Measurements from ENCODE around the gene ZNF543.
A peak's percentile ranks its signal among the peaks of the same experiment; 100 is the strongest.
"Not testable (repeated sequence)": the region's sequence is repeated elsewhere in the genome, so short reads cannot be mapped to it uniquely, and the experiment has no call there.

ZNF543 gene

GRCh38 chr19:57321751-57322150 is 1.5 kb downstream of the ZNF543 start:
- DNase-seq: no peak

DNA sequence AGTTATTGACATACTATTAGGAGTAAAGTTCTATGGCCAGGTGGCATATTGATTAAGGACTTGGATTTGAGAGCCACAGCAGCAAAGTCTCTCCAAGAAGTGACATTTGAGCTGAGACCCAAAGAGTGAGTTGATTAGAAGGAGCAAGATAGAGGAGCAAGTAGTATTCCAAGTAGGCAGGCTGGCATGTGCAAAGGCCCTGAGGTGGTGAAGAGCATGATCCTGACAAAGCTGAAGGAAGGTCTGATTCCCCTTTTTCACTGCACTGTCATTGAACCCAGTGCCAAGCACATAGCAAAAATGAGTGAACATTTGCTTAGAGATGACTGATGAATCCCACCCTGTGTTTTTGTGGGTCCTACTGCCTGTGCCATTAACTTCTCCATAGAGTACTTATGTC is 4.7 kb downstream of the ZNF543 start:
- DNase-seq: no peak

GRCh38 chr19:57327993-57328392 is 7.7 kb downstream of the ZNF543 start:
- DNase-seq: no peak

- no peak for DNase-seq
Observed at GRCh38 chr19:57334191-57334590, 13.9 kb downstream of the ZNF543 start.

GRCh38 chr19:57338877-57339276 is 18.6 kb downstream of the ZNF543 start:
- peak; percentile 81 for DNase-seq

DNA sequence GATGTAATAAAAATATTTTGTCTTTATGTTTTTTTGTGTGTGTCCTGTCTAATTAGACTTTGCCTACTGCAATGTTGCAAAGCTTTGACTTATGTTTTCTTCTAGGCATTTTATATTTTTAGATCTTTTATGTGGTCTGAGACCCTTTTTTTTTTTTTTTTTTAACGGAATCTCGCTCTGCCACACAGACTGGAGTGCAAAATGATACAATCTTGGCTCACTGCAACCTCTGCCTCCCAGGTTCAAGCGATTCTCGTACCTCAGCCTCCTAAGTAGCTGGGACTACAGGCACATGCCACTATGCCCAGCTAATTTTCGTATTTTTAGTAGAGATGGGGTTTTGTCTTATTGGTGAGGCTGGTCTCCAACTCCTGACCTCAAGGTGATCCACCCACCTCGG is 22.3 kb downstream of the ZNF543 start:
- DNase-seq: no peak

- DNase-seq: no peak
Observed at GRCh38 chr19:57348136-57348535, 27.9 kb downstream of the ZNF543 start.

DNA sequence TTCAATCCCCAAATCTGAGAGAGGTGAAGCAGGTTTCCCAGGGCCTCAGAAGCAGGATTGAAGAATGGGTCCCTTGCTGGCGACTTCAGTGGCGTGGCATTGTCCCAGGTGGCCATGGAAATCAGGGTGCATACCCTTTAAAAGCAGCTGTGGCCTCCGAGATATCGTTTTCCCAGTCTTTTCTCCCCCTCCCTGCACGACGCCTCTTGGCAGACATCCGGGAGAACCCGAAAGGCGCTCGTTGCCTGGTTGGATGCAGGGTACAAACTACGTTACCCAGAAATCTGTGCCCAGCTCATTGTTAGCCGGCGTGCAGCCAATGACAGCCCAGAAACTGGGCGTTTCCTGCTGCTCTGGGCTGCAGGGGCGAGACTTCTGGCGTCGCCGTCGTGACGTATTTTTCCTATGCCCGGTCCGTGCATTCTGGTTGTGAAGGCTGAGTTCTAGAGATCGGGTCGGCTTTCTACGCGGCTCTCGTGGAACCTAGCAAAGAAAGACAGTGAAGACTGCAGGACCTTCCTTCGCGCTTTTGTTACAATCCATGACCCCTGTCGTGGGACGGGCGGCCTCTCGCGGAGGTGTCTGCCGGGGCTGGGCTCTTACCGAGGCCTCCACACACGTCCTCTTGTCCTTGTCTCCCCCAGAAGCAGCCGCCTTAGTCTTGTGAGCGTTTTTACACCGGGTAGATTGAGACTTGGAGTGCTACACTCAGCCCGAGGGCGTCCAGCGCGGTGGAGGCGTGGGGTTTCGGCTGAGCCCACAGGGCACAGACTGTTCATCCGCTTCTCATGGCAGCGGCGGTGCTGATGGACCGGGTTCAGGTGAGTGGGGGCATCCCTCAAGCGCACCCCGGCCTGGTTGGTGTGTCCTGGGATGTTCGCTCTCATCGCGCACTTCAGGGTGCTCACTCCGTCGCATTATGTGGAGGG is 30.9 kb downstream of the ZNF543 start, which contains the start of gene ZNF304:
ZNF304 (plus strand) TSS at position 395 of the 929 bp plus-strand sequence; CDS start at position 789, 394 bp downstream.
- peak; percentile 96 for DNase-seq

GRCh38 chr19:57351867-57352266 is 31.6 kb downstream of the ZNF543 start:
- DNase-seq: peak; percentile 41

DNA sequence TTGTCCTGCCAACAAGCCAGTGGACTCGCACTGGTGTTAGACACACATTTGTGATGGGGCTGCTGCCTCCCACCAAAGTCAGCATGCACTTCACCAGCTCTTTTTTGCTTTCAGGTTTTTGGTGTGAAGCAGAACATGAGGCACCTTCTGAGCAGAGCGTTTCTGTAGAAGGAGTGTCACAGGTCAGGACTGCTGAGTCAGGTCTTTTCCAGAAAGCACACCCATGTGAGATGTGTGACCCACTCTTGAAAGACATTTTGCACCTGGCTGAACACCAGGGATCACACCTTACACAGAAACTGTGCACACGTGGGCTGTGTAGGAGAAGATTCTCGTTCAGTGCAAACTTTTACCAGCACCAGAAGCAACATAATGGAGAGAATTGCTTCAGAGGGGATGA is 35.6 kb downstream of the ZNF543 start:
- DNase-seq: no peak

DNA sequence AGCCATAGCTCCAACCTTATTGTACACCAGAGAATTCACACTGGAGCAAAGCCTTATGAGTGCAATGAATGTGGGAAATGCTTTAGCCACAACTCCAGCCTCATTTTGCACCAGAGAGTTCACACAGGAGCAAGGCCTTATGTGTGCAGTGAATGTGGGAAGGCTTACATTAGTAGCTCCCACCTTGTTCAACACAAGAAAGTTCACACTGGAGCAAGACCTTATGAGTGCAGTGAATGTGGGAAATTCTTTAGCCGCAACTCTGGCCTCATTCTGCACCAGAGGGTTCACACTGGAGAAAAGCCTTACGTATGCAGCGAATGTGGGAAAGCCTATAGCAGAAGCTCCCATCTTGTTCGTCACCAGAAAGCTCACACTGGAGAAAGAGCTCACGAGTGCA is 37.1 kb downstream of the ZNF543 start:
- no peak for DNase-seq

- no peak for DNase-seq
Observed at GRCh38 chr19:57359300-57359699, 39.0 kb downstream of the ZNF543 start.

GRCh38 chr19:57362419-57362818 is 42.1 kb downstream of the ZNF543 start:
- DNase-seq: no peak

- DNase-seq: peak; percentile 100
Observed at GRCh38 chr19:57362997-57363687, 42.9 kb downstream of the ZNF543 start, which contains the start of the genes TRAPPC2B and ZNF547. TRAPPC2B (plus strand) TSS chr19:57363551; CDS start chr19:57364834, 1,283 bp downstream. ZNF547 (plus strand) TSS chr19:57363551; CDS start chr19:57368556, 5,005 bp downstream.

- DNase-seq: peak; percentile 37
Observed at GRCh38 chr19:57363688-57364181, 43.5 kb downstream of the ZNF543 start.

GRCh38 chr19:57366776-57367175 is 46.5 kb downstream of the ZNF543 start:
- no peak for DNase-seq

DNA sequence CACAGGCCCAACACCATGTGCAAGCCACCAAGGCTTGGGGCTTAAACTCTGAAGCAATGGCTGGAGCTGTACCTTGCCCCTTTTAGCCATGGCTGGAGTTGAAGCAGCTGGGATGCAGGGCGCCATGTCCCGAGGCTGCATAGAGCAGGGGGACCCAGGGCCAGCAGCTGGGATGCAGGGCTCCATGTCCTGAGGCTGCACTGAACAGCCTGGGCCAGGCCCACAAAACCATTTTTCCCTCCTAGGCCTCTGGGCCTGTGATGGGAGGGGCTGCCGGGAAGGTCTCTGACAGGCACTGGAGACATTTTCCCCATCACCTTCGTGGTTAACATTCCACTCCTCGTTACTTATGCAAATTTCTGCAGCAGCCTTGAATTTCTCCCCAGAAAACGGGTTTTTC is 53.9 kb downstream of the ZNF543 start:
- DNase-seq: no peak

- not testable (repeated sequence) for DNase-seq
Observed at GRCh38 chr19:57374647-57375046, 54.4 kb downstream of the ZNF543 start.

DNA sequence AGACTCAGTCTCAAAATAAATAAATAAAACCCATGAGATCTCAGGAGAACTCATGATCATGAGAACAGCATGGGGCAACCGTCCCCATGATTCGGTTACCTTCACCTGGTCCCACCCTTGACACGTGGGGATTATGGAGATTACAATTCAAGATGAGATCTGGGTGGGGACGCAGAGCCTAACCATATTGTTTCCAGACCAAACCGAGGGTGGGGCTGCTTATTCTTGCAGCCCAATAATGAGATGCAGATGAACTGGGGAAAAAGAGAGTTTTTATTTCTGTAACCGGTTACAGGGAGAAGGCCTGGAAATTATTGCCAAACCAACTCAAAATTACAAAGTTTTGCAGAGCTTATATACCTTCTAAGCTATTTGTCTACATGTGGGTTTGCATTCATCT is 55.9 kb downstream of the ZNF543 start:
- no peak for DNase-seq

GRCh38 chr19:57377498-57378146 is 57.4 kb downstream of the ZNF543 start:
- no peak for DNase-seq
